GM20431 (cell line): ENCODE results near the gene SETX.

Experiments used
- in situ Hi-C: fragments of 300-500 bp; cut with MseI, MboI; formaldehyde crosslinking; loops from one replicate; pipeline ENCODE4 v1.15.0; 2020; ENCODE audit warnings: low sequenced_read_pairs; ENCODE audit not compliant: unreplicated experiment

Gene SETX

DNA sequence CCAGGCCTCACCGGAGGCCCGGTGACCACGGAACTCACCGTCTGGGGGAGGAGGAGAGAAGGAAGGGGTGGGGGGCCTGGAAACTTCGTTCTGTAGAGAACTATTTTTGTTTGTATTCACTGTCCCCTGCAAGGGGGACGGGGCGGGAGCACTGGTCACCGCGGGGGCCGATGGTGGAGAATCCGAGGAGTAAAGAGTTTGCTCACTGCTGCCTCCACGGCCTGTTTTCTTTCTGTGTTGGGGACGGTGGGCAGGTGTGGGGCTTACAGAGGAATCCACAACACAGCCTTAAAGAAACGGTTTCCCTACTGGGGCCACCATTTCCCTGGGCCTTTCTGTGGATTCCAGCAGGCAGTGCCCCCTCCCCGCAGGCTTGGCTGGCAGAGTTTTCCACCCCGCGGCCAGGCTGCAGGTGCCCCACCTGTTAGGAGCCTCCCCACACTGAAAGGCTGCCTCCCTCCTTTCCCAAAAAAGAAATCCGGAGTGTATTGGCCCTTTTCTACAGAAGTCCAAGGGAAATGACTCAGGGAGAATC lies 112.1 kb downstream of the SETX start:
- in situ Hi-C loops: no loop called here

DNA sequence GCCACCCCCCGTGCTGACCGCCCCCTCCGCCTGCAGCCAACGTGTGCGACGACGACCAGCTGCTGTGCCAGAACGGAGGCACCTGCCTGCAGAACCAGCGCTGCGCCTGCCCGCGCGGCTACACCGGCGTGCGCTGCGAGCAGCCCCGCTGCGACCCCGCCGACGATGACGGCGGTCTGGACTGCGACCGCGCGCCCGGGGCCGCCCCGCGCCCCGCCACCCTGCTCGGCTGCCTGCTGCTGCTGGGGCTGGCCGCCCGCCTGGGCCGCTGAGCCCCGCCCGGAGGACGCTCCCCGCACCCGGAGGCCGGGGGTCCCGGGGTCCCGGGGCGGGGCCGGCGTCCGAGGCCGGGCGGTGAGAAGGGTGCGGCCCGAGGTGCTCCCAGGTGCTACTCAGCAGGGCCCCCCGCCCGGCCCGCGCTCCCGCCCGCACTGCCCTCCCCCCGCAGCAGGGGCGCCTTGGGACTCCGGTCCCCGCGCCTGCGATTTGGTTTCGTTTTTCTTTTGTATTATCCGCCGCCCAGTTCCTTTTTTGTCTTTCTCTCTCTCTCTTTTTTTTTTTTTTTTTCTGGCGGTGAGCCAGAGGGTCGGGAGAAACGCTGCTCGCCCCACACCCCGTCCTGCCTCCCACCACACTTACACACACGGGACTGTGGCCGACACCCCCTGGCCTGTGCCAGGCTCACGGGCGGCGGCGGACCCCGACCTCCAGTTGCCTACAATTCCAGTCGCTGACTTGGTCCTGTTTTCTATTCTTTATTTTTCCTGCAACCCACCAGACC lies 112.8 kb downstream of the SETX start:
- in situ Hi-C loops: no loop called here

DNA sequence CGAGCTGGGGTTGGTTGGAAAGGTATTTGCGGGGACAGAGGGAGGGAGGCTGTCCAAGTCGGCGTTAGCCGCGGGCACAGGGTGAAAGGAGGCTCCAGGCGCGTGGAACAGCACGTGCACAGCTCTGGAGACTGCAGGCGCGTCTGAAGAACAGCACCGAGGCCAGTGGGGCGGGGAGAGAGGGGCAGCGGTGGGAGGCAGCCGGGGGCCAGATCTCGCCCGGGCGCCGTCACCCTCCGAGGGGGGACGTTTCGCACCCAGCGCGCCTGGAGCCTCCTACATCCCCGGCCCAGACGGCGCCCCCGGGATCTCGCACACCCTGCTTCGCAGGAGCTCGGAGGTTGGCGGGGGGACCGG lies 113.3 kb downstream of the SETX start:
- in situ Hi-C loops: no loop called here

DNA sequence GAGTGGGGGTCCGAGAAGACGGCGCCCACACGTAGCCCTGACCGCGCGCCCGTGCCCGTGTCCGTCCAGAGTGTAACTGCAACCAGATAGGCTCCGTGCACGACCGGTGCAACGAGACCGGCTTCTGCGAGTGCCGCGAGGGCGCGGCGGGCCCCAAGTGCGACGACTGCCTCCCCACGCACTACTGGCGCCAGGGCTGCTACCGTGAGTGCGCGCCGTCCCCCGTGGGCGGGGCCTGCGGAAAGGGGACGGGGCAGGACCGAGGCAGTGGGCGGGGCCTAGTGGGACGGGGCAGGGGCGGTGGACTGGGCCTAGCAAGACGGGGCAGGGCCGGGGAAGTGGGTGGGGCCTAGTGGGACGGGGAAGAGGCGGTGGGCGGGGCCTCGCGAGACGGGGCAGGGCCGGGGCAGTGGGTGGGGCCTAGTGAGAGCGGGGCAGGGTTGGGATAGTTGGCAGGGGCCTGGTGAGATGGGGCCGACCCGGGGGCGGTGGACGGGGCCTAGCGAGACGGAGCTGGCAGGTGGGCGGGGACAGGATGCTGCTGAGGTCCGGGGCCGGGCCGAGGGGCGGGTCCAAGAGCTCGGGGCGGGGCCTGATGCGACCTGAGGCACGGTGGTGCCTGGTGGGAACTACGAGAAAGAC lies 113.8 kb downstream of the SETX start:
- in situ Hi-C loops: no loop called here

- in situ Hi-C loops: no loop called here
Observed at GRCh38 chr9:132239999-132240840, 114.6 kb downstream of the SETX start.

DNA sequence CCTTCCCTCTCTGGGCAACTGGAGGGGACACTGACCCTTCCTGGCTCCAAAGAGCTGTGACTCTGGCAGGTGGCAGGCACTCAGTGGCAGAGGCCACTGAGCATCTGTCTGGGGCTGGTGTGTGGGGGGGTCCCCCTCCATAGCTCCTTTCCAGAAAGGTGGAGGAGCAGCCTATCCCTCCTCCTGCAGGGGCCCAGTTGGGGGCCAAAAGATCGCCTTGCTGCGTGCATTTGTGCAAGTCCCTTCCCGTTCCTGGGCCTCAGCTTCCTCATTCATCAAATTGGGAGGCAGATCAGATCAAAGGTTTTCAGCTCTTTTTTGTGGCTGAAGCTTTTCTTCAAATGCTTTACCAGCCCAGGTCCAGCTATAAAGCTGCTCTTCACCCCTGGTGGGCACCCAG lies 115.3 kb downstream of the SETX start:
- in situ Hi-C loops: no loop called here

GRCh38 chr9:132238992-132239391 lies 115.8 kb downstream of the SETX start:
- in situ Hi-C loops: no loop called here

- in situ Hi-C loops: no loop called here
Observed at GRCh38 chr9:132238026-132238972, 116.5 kb downstream of the SETX start.

- in situ Hi-C loops: no loop called here
Observed at GRCh38 chr9:132237481-132237880, 117.3 kb downstream of the SETX start.

GRCh38 chr9:132236662-132237311 lies 118.0 kb downstream of the SETX start:
- in situ Hi-C loops: no loop called here

GRCh38 chr9:132235894-132236661 lies 118.7 kb downstream of the SETX start:
- in situ Hi-C loops: no loop called here

- in situ Hi-C loops: no loop called here
Observed at GRCh38 chr9:132235125-132235524, 119.7 kb downstream of the SETX start.

GRCh38 chr9:132234535-132234934 lies 120.3 kb downstream of the SETX start:
- in situ Hi-C loops: no loop called here

DNA sequence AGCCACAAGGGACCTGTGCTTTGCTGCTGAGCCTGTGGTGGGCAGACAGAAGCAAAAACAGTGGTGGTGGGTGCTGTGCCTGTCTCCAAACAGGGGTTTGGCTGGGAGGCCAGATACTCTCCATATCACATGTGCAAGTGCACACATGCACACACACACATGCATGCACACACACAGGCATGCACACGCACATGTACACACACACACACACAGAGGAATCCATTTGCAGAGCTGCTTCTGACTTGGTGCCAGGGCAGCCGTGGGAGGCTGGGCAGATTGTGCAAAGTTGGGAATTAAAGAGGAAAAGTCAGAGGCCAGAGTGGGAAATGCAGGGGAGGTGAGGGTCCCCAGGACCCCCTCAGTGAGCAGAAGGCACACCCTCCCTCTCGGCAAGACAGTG lies 121.6 kb downstream of the SETX start:
- in situ Hi-C loops: no loop called here

DNA sequence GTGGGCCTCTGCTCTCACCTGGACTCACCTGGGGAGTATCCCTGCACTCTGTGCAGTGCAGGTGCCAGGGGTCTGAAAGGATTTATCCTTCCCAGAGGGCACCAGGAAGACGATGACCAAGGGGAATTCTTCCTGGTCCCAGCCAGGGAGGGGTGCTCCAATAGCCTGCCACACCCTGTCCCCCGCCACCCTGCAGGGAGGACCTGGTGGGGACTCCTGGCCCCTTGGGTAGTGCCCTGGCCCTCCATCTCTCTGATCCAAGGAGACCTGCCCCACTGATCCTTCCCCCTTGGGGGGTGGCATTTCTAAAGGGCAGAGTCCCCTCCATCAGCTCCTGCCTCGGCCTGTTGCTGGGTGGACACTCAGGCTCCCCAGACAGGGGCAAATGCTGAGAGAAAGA lies 122.3 kb downstream of the SETX start:
- in situ Hi-C loops: no loop called here

- in situ Hi-C loops: no loop called here
Observed at GRCh38 chr9:132231019-132231701, 123.6 kb downstream of the SETX start.

DNA sequence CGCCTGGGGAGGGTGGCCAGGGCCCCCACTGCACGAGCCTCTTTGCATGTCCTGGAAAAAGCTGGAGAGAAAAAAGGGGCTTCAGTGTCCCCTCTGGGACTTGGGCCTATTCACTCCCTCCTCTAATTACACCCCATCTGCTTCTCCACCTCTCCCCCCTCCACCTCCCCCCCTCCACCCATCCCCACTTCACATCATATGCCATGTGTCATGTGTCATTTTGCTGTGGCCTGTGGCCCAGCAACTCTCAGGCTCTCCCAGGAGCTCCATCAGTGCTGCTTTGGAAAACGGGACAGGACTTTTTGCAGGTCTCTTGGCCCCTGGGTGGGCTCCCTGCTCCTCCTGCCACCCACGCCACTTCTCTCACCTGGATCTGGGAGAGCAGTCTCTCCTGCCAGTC lies 124.2 kb downstream of the SETX start:
- in situ Hi-C loops: no loop called here

DNA sequence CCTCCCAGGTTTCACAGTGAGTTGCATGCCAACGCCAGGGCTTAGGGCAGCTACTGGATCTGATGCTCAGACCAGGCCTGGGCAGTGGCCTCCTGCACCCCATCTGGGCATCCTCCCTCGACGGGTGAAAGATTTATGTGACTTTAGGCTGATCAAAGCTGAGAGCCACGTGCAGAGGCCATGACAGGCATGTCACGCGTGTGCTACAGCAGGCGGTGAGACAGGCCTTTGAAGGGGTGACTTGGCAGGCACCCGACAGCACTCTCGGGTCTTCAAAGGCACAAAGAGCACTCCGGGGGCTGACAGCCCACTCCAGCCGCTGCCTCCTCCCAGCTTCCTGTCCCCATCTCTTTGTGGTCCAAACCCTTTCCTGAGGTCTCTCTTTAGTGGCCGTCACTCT lies 126.7 kb downstream of the SETX start:
- in situ Hi-C loops: no loop called here
